ENCODE measurements around the gene RPS18. TPM values are rescaled to one million over a fixed set of nuclear protein-coding genes. Genes with fewer than 3 reads are reported as not detected.

The RPS18 gene
- total RNA-seq, 4 donors from 2014 or later, result 1,955 to 5,522 (median 4,042) TPM

DNA sequence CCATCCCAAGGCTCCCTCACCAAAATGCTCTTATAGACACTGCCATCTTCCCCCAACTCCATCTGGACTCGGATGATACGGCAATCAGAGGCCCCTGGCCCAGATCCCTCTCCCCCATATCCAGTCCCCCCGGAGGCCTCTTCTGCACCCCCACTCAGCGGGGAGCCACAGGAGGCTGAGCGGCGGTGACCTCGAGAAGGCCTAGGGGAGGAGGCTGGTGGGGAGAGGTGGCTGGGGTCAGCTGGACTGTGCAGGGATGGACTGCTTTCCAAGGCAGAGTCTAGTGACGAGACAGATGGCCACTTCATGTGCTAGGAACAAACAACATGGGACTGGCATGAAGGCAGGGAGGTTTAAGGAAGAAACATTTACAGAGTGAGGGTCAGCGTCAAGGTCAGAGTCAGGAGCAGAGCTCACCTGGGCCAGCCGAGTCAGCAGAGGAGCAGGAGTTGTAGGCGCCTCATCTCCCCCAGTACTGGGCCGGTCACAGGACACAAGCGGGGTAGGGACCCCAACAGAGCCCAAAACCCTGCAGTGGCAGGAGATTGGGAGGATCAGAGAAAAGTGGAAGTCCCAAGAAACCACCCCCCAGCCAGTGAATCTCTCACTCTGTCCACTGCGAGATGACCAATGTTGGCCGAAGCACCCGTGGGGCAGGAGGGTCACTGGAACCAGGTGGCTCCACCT is 21.3 kb downstream of the RPS18 start:
- intact Hi-C loops (cut with DNase I), result no loop called here
- H3K9me3 ChIP-seq, result no peaks in the 10 kb centered on the region
- no peak overlapping the region for H3K4me3 ChIP-seq
- 81% methylated on average over 11 to 13 of the region's 16 CpGs for WGBS, 2 donors
- H3K36me3 ChIP-seq, result peaks cover 18 to 62% (median 31%) of the 10 kb centered on the region in 3 donors
- no peak for DNase-seq
- peaks cover 24 to 66% (median 32%) of the 10 kb centered on the region in 3 donors for H3K4me1 ChIP-seq
- no peak overlapping the region for H3K27ac ChIP-seq
- no peak for TF ChIP-seq CTCF (IDR thresholded peaks at IDR 0.05)
- no peak for TF ChIP-seq POLR2A (IDR thresholded peaks at IDR 0.05)
- H3K27me3 ChIP-seq, result no peaks in the 10 kb centered on the region

DNA sequence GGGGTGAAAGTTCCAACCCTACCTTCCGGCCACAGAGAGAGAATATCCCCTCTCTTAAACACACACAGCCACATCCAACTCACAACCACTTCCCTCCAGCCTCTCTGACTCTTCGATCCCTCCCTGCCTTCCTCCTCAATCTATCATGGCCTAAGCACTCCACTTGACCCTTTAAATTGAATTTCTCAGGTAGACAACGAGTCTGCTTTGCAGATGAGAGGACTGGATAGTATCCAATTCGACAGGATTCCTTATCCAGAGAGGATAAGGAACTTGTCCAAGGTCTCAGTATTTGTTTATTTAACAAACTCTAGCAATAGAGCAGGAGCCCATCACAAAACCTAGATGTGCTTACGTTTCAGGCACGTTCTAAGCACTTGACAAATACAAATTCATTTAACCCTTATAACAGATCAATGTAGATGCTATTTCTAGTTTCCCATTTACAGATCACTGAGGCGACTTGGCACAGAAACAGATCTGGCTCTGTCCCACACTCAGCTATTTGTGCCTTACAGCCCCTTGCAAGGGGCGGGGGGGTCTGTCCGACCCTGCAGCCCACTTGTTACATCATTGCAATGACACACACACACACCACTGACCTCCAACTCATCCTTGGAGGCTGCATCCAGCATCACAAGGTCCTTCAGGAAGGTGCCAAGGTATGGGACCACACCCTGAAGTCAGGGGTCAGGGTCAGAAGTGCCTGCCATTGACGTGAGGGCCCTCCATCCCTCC is 22.4 kb downstream of the RPS18 start:
- H3K36me3 ChIP-seq, result peaks cover 18 to 62% (median 31%) of the 10 kb centered on the region in 3 donors
- no peaks in the 10 kb centered on the region for H3K27me3 ChIP-seq
- no peak overlapping the region for H3K27ac ChIP-seq
- DNase-seq, result no peak
- WGBS, 2 donors, result 60 to 64% methylated on average over 10 of the region's 10 CpGs
- intact Hi-C loops (cut with DNase I), result no loop called here
- no peak for TF ChIP-seq CTCF (IDR thresholded peaks at IDR 0.05)
- TF ChIP-seq POLR2A (IDR thresholded peaks at IDR 0.05), result no peak
- no peaks in the 10 kb centered on the region for H3K9me3 ChIP-seq
- H3K4me3 ChIP-seq, result no peak overlapping the region
- H3K4me1 ChIP-seq, result peaks cover 19 to 63% (median 28%) of the 10 kb centered on the region in 3 donors

GRCh38 chr6:33295621-33296369 is 23.9 kb downstream of the RPS18 start:
- intact Hi-C loops (cut with DNase I), result no loop called here
- H3K4me3 ChIP-seq, result no peak overlapping the region

DNA sequence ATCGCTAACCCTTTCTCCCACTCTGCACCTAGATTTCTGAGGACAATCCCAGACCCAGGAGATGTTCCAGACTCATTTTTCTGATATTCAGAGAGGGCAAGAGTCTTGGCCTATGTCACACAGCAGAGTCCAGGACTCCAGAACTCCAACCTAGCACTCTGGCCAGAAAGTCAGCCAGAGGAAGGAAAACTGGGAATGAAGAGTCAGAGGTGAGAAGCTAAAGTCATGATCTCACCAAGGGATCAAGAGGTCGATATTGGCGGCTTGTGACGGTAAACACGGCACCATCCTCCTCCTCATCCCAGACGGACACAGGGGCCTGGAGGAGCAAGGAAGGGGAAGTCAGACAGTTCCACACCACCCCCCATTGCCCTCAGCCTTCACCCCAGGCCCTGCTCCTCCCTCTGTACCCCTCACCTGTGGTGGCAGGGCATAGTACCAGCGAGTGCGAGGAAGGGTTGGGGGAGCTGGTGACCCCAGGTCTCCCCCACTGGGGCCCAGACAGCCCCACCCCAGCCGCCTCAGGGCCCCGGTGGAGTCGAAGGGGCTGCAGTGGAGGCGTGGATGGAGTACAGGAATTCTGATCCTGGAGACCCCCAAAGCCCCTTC is 25.0 kb downstream of the RPS18 start:
- Histone ChIP-seq H3K36me3 (peaks cover 12 to 59% (median 29%) of the 10 kb centered on the region in 3 donors), H3K4me3 (peak overlapping the region; percentile 77 to 93 (median 82)), H3K27ac (peak overlapping the region; percentile 93 to 100 (median 98)), H3K27me3 (no peaks in the 10 kb centered on the region), H3K4me1 (peaks cover 15 to 65% (median 30%) of the 10 kb centered on the region in 3 donors), H3K9me3 (no peaks in the 10 kb centered on the region)
- 55 to 67% methylated on average over 3 to 8 of the region's 12 CpGs for WGBS, 2 donors
- TF ChIP-seq CTCF (IDR thresholded peaks at IDR 0.05), result no peak
- TF ChIP-seq POLR2A (IDR thresholded peaks at IDR 0.05), result no peak
- DNase-seq, result no peak
- intact Hi-C loops (cut with DNase I), result no loop called here

More at GRCh38 chr6:33295621-33296369, 23.9 kb downstream of the RPS18 start:
- Histone ChIP-seq H3K27me3 (no peaks in the 10 kb centered on the region), H3K36me3 (peaks cover 18 to 59% (median 31%) of the 10 kb centered on the region in 3 donors), H3K4me1 (peaks cover 15 to 61% (median 27%) of the 10 kb centered on the region in 3 donors), H3K27ac (peak overlapping the region in 2 of 4 donors; percentile 93 to 100), H3K9me3 (no peaks in the 10 kb centered on the region)
- 87 to 89% methylated on average over 10 to 15 of the region's 15 CpGs for WGBS, 2 donors
- TF ChIP-seq CTCF (IDR thresholded peaks at IDR 0.05) (no peak), POLR2A (IDR thresholded peaks at IDR 0.05) (no peak)
- no peak for DNase-seq

All from esophagus squamous epithelium (tissue), 5 donors.